Neuronal stem cell (in vitro differentiated cells): ENCODE results near the gene NRK.

ENCODE experiments used
- DNase-seq: peaks from one replicate; pipeline ENCODE4 v3.0.0-alpha.2; 2013; ENCODE audit warnings: low spot score
- H2AFZ ChIP-seq: one replicate; pipeline ENCODE4 v1.6.1; 2013; ENCODE audit warnings: mild to moderate bottlenecking, low read length, inconsistent platforms
- H2AK5ac ChIP-seq: 2 replicates; pipeline ENCODE4 v1.6.1; 2013; ENCODE audit warnings: low read depth, mild to moderate bottlenecking, inconsistent platforms, low read length, moderate library complexity, mixed read lengths
- H2BK120ac ChIP-seq: 2 replicates; pipeline ENCODE4 v1.6.1; 2013; ENCODE audit warnings: low read depth, mild to moderate bottlenecking, inconsistent platforms, low read length, moderate library complexity, mixed read lengths
- H2BK12ac ChIP-seq: one replicate; pipeline ENCODE4 v1.6.1; 2013; ENCODE audit warnings: low read length, inconsistent platforms
- H2BK15ac ChIP-seq: 2 replicates; pipeline ENCODE4 v1.6.1; 2013; ENCODE audit warnings: mild to moderate bottlenecking, low read length, inconsistent platforms, mixed read lengths
- H2BK5ac ChIP-seq: one replicate; pipeline ENCODE4 v1.6.1; 2013; ENCODE audit warnings: inconsistent platforms, mild to moderate bottlenecking, low read length, moderate library complexity
- H3K14ac ChIP-seq: one replicate; pipeline ENCODE4 v1.6.1; 2013; ENCODE audit warnings: low read length, inconsistent platforms
- H3K18ac ChIP-seq: 2 replicates; pipeline ENCODE4 v1.6.1; 2013; ENCODE audit warnings: low read length, inconsistent platforms
- H3K23ac ChIP-seq: 2 replicates; pipeline ENCODE4 v1.6.1; 2013; ENCODE audit warnings: low read depth, mild to moderate bottlenecking, mixed read lengths, low read length, inconsistent platforms; ENCODE audit not compliant: poor library complexity
- H3K27ac ChIP-seq: replicated peaks from 3 replicates; pipeline ENCODE4 v1.5.1; 2013; ENCODE audit warnings: low read length, inconsistent platforms
- H3K27me3 ChIP-seq, 3 experiments: 2 replicates each; pipeline ENCODE4 v1.6.1; 2013; ENCODE audit warnings: low read length in 3 of 3, mild to moderate bottlenecking in 2 of 3, inconsistent platforms in 1 of 3, low read depth in 1 of 3, mixed read lengths in 1 of 3, moderate library complexity in 1 of 3; ENCODE audit not compliant: control insufficient read depth in 3 of 3, insufficient read depth in 3 of 3
- H3K36me3 ChIP-seq, 2 donors: replicated peaks in 1 of 2; 2 replicates each; pipeline ENCODE4 v1.6.1; 2013; ENCODE audit warnings: low read length in 2 of 2; ENCODE audit not compliant: control insufficient read depth in 2 of 2, insufficient read depth in 2 of 2
- H3K4ac ChIP-seq: 2 replicates; pipeline ENCODE4 v1.6.1; 2013; ENCODE audit warnings: inconsistent platforms, mild to moderate bottlenecking, low read length, moderate library complexity
- H3K4me1 ChIP-seq, 2 donors: 1 replicate in 1 of 2; 2 replicates in 1 of 2; pipeline ENCODE4 v1.6.1; 2013; ENCODE audit warnings: low read length in 2 of 2, low read depth in 1 of 2; ENCODE audit not compliant: control insufficient read depth in 2 of 2, insufficient read depth in 1 of 2
- H3K4me2 ChIP-seq: one replicate; pipeline ENCODE4 v1.6.1; 2013; ENCODE audit warnings: mild to moderate bottlenecking, low read length, inconsistent platforms; ENCODE audit not compliant: insufficient read depth, poor library complexity, severe bottlenecking
- H3K4me3 ChIP-seq, 2 donors: 2 replicates each; pipeline ENCODE4 v1.5.1; 2013; ENCODE audit warnings: low read length in 2 of 2, mild to moderate bottlenecking in 2 of 2, inconsistent platforms in 1 of 2, moderate library complexity in 1 of 2
- H3K79me1 ChIP-seq: one replicate; pipeline ENCODE4 v1.6.1; 2013; ENCODE audit warnings: low read depth, mild to moderate bottlenecking, inconsistent platforms, low read length, moderate library complexity
- H3K9ac ChIP-seq: one replicate; pipeline ENCODE4 v1.6.1; 2013; ENCODE audit warnings: mild to moderate bottlenecking, low read depth, low read length, inconsistent platforms; ENCODE audit not compliant: poor library complexity
- H3K9me3 ChIP-seq, 2 donors: replicated peaks in 1 of 2; 2 replicates each; pipeline versions ENCODE3 to v1.6.1; 2013; ENCODE audit warnings: low read length in 2 of 2, mild to moderate bottlenecking in 2 of 2, inconsistent platforms in 1 of 2, low read depth in 1 of 2, mixed read lengths in 1 of 2, moderate library complexity in 1 of 2; ENCODE audit not compliant: control insufficient read depth in 2 of 2, insufficient read depth in 1 of 2
- H4K8ac ChIP-seq: one replicate; pipeline ENCODE4 v1.6.1; 2013; ENCODE audit warnings: low read depth, mild to moderate bottlenecking, inconsistent platforms, low read length, moderate library complexity
- H4K91ac ChIP-seq: one replicate; pipeline ENCODE4 v1.6.1; 2013; ENCODE audit warnings: low read length, low read depth, mild to moderate bottlenecking, inconsistent platforms; ENCODE audit not compliant: poor library complexity
- WGBS, 2 donors: extraction: QIAGEN DNeasy Blood & Tissue Kit; methylation state at CpG; one replicate each; pipeline ENCODE4 v1.1.7; 2013; ENCODE audit warnings: missing lambda C conversion rate in 2 of 2, mixed read lengths in 1 of 2; ENCODE audit not compliant: insufficient read length in 2 of 2, insufficient replicate concordance in 1 of 2; ENCODE audit errors: extremely low coverage in 2 of 2; 5-methylcytosine and 5-hydroxymethylcytosine counted together

Gene NRK

DNA sequence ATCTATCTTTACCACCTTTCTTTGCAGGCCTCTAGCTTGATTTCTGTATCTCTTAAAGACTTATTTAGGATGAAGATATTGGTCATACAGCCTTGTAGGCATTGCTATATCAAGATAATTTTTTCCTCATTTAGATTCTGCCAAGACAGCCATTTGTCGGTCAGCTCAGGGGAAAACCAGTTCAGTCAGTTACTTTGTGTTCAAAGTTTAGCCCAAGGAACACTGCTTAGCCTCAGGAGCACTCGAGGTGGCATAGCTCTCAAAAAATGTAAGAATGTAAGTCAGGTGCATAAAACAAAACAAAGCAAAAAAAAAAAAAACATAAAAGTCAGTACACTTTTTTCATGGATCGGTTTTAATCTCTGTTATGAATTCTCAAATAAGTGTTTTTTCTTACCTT lies 43.4 kb downstream of the NRK start:
- peaks cover 0 to 11% (median 0%) of the 10 kb centered on the region in 3 experiments for H3K27me3 ChIP-seq
- H3K4me3 ChIP-seq, result no peak overlapping the region
- H3K14ac ChIP-seq, result no peak overlapping the region
- H2AFZ ChIP-seq, result no peak overlapping the region
- no peak overlapping the region for H3K4ac ChIP-seq
- no peak overlapping the region for H2BK5ac ChIP-seq
- no peak overlapping the region for H2BK12ac ChIP-seq
- H3K36me3 ChIP-seq, result no peaks in the 10 kb centered on the region
- no peak for DNase-seq
- H3K23ac ChIP-seq, result no peak overlapping the region
- no peaks in the 10 kb centered on the region for H3K4me1 ChIP-seq
- no peak overlapping the region for H3K18ac ChIP-seq
- no peak overlapping the region for H4K91ac ChIP-seq
- no peaks in the 10 kb centered on the region for H3K9me3 ChIP-seq
- no peak overlapping the region for H2BK15ac ChIP-seq
- H4K8ac ChIP-seq, result no peak overlapping the region
- H3K79me1 ChIP-seq, result no peaks in the 10 kb centered on the region
- no peak overlapping the region for H2BK120ac ChIP-seq
- H3K27ac ChIP-seq, result no peak overlapping the region
- no peak overlapping the region for H2AK5ac ChIP-seq
- H3K9ac ChIP-seq, result no peak overlapping the region
- WGBS, 2 donors, result no CpG with 5 or more reads among the region's 3 CpGs
- H3K4me2 ChIP-seq, result no peak overlapping the region

DNA sequence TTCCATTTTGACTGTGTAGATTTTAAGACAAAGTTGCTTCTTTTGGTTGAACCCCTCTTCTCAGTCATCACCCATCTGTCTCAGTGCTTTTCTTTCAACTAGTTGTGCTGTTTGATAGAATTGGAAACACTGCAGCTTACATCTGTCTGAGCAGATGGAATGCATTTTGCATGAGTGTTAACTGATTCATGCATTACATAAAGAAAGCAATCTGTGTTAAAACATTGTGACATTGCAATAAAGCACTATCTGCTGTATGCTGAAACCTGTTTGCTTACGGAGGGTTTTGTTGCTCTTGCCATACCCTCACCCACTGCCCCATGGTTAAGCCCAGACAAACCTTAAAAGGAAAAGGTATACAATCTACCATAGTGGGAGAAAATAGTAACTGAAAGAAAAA lies 47.4 kb downstream of the NRK start:
- H3K9me3 ChIP-seq, result no peaks in the 10 kb centered on the region

DNA sequence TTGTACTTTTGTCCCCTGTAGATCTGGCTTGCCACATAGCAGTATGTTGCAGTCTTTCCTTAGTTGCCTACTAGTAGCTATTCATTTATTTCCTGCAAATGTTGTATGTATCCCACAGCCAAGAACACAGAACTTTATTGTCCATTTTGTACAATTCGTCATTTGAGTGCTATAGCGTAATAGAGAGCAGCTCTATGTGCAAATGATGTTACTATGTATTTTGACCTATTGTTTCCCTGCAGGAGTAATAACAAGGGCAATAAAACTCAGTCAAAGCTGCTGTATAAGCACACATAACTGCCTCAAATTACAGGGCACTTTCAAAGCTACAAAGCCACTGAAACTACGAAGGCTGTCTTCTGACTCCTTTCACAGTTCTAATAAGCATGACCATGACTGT lies 48.1 kb downstream of the NRK start:
- H3K27me3 ChIP-seq, result peaks cover 0 to 2% (median 0%) of the 10 kb centered on the region in 3 experiments
- WGBS, 2 donors, result no CpG with 5 or more reads among the region's 3 CpGs
- H2BK12ac ChIP-seq, result no peak overlapping the region
- no peak overlapping the region for H3K4me3 ChIP-seq
- no peak overlapping the region for H4K8ac ChIP-seq
- H3K4ac ChIP-seq, result no peak overlapping the region
- no peak overlapping the region for H3K14ac ChIP-seq
- no peak overlapping the region for H2BK5ac ChIP-seq
- H4K91ac ChIP-seq, result no peak overlapping the region
- no peak overlapping the region for H3K9ac ChIP-seq
- no peak overlapping the region for H3K27ac ChIP-seq
- no peak overlapping the region for H3K23ac ChIP-seq
- no peak overlapping the region for H2AK5ac ChIP-seq
- no peak overlapping the region for H3K4me2 ChIP-seq
- H2BK15ac ChIP-seq, result no peak overlapping the region
- H3K4me1 ChIP-seq, result no peaks in the 10 kb centered on the region
- H2AFZ ChIP-seq, result no peak overlapping the region
- H3K79me1 ChIP-seq, result no peaks in the 10 kb centered on the region
- H2BK120ac ChIP-seq, result no peak overlapping the region
- no peak overlapping the region for H3K18ac ChIP-seq
- no peak for DNase-seq
- no peaks in the 10 kb centered on the region for H3K36me3 ChIP-seq
- no peaks in the 10 kb centered on the region for H3K9me3 ChIP-seq

More for the DNA sequence above, 47.4 kb downstream of the NRK start:
- no peak overlapping the region for H3K23ac ChIP-seq
- no peak overlapping the region for H2AFZ ChIP-seq
- no peak overlapping the region for H3K4me3 ChIP-seq
- no CpG with 5 or more reads among the region's 1 CpG for WGBS, 2 donors
- H2BK5ac ChIP-seq, result no peak overlapping the region
- no peak overlapping the region for H3K14ac ChIP-seq
- H3K79me1 ChIP-seq, result no peaks in the 10 kb centered on the region
- no peak overlapping the region for H3K4ac ChIP-seq
- H3K4me2 ChIP-seq, result no peak overlapping the region
- H3K36me3 ChIP-seq, result no peaks in the 10 kb centered on the region
- no peak for DNase-seq
- no peak overlapping the region for H4K8ac ChIP-seq
- no peaks in the 10 kb centered on the region for H3K4me1 ChIP-seq
- H2BK15ac ChIP-seq, result no peak overlapping the region
- H2BK12ac ChIP-seq, result no peak overlapping the region
- H3K27me3 ChIP-seq, result peaks cover 0 to 10% (median 0%) of the 10 kb centered on the region in 3 experiments
- no peak overlapping the region for H3K27ac ChIP-seq
- no peak overlapping the region for H2BK120ac ChIP-seq
- H3K9ac ChIP-seq, result no peak overlapping the region
- no peak overlapping the region for H3K18ac ChIP-seq
- H2AK5ac ChIP-seq, result no peak overlapping the region
- no peak overlapping the region for H4K91ac ChIP-seq

DNA sequence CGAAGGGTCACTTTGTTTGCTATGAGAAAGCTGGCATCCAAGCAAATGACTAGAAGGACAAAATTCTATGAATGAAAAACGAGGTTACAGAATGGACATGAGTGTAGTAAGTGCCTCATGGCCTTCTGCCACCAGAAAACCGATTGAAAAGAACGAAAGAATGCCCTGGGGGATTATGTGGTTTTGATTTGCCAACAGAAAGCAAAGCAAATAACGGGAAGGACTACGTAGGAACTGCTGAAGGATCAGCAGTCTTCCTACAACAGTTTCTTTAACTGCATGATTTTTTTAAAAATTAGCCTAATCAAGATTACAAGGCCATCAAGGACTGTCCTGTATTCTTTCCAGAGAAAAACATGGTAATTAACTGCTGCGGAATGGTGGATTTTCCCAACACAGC lies 50.6 kb downstream of the NRK start:
- Histone ChIP-seq H4K8ac (no peak overlapping the region), H3K27me3 (no peaks in the 10 kb centered on the region), H2BK15ac (no peak overlapping the region), H3K27ac (no peak overlapping the region), H3K4me1 (no peaks in the 10 kb centered on the region), H3K4me3 (no peak overlapping the region), H3K4me2 (no peak overlapping the region), H4K91ac (no peak overlapping the region), H2AFZ (no peak overlapping the region), H3K4ac (no peak overlapping the region), H2BK12ac (no peak overlapping the region), H2AK5ac (no peak overlapping the region), H3K18ac (no peak overlapping the region), H3K79me1 (no peaks in the 10 kb centered on the region), H3K36me3 (no peaks in the 10 kb centered on the region), H3K9ac (no peak overlapping the region), H2BK120ac (no peak overlapping the region), H3K14ac (no peak overlapping the region), H3K9me3 (no peaks in the 10 kb centered on the region), H2BK5ac (no peak overlapping the region), H3K23ac (no peak overlapping the region)
- no CpG with 5 or more reads among the region's 7 CpGs for WGBS, 2 donors
- DNase-seq, result no peak
